ENCODE results near the gene STOML3.
A peak's percentile ranks its signal among the peaks of the same experiment; 100 is the strongest.
"Not testable (repeated sequence)": the region's sequence is repeated elsewhere in the genome, so short reads cannot be mapped to it uniquely, and the experiment has no call there.

The STOML3 gene, protein sequence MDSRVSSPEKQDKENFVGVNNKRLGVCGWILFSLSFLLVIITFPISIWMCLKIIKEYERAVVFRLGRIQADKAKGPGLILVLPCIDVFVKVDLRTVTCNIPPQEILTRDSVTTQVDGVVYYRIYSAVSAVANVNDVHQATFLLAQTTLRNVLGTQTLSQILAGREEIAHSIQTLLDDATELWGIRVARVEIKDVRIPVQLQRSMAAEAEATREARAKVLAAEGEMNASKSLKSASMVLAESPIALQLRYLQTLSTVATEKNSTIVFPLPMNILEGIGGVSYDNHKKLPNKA

DNA sequence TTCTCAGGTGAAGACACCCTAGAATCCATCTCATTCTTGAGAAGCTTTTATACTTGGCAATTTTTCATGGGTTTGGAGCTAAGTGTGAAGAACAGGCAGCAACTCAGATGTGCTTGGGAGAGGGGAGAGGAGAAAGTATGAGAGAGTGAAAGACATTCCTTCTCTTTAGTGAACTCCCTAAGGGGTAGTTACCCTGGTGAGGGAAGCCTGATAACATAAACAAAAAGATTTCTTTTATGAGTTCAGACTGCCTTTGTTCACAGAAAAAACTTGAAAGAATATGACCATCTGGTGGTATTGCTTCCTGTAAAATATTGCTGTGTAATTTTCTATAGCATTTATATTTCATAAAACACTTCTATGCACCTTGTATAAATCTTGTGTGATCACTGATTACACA is at the start of gene STOML3:
TSS of gene STOML3 (minus strand) at position 139 of the 400 bp plus-strand sequence. CDS start at position 29, 110 bp downstream.
- DNase-seq = no peak

DNA sequence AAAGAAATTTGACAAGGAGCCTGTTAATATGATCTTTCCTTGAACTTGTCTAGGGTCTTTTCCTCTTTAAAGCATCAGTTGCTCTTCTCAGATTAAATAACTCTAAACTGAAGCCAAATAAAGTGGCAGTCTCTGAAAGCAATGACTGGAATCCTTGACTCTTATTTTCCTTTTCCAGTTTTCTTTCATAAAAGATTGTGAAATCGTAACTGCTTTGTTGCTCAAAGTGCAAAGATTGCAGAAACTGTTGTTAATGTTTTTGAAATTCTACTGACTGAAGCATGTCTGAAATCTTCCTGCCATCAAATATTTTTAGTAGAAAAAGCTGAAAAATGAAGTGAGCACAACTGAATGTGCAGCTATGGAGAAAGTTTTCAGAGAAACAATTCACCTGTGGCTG is 49.6 kb upstream of the STOML3 start:
- DNase-seq = no peak

DNA sequence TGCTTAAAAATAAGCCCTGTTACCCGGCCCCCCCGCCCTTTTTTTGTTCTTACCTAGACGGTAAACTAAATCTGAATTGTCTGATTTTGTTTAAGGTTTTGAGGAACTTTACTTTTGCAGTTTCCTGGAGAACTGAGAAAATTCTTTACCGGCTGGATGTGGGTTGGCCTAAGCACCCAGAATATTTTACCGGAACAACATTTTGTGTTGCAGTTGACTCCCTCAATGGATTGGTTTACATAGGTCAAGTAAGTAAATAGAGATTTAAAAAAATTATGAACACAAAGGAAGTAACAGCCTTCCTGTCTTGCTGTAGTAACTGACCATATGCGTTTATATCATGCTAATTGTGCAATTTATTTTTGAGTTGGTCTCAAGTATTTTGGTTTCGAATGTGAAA is 48.4 kb upstream of the STOML3 start:
- DNase-seq = no peak

DNA sequence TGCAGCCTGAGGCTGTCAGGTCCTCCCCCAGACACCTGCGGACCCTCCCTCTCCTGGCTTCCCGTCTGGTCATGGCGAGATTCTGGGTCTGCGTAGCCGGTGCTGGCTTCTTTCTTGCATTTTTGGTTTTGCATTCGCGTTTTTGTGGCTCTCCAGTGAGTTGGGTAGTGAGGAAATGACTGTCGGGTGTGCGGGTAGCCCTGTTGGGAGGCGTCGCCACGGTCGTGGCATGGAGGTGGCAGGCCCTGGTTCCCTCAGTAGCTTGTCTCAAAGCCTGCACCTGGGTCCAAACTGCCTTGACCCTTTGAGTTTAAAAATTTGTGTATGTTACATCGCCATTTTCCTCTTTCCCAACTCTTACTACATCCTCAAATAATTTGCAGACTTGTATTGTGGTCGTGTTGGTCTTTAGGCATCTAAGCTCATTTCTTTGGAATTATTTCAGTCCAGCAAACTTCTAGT is 48.0 kb upstream of the STOML3 start:
- DNase-seq = peak; percentile 37

DNA sequence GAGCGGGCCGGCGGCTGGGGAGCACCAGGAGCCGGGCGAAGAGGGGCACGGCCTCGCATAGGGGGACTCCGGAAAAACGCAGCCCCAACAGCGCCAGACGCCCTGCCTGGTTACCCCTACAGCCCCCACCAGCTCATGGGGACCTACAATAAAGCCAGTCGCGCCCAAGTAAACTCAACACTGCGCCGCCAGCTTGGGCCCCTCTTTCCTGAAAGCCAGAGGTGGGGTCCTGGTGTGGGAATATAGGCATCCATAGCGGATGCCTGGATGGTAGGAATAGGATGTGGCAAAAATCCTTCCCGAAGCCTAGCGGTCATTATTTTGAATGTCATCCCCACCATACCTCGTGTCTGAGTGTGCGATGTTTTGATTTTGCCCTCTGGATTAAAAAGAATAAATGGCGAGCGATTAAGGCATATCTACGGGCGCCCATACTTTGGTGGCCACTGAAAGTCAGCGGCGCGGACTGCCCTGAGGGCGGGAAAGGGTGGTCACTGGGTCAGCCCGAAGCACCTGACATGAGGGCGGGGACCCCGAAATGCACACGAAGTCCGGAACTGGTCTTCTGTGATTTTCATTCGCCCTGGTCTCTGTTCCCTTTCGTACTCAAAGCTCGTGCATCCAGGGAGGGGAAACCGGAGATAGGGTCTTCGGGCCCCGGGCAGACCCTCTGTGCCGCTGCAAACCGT is 47.4 kb upstream of the STOML3 start, which contains the start of the genes NHLRC3 and PROSER1:
TSS of gene NHLRC3 (plus strand) at position 577 of the 689 bp plus-strand sequence. CDS start 184 bp downstream, outside the sequence.
TSS of gene PROSER1 (minus strand) at position 210 of the 689 bp plus-strand sequence. CDS start 847 bp downstream, outside the sequence.
- DNase-seq = peak; percentile 78

DNA sequence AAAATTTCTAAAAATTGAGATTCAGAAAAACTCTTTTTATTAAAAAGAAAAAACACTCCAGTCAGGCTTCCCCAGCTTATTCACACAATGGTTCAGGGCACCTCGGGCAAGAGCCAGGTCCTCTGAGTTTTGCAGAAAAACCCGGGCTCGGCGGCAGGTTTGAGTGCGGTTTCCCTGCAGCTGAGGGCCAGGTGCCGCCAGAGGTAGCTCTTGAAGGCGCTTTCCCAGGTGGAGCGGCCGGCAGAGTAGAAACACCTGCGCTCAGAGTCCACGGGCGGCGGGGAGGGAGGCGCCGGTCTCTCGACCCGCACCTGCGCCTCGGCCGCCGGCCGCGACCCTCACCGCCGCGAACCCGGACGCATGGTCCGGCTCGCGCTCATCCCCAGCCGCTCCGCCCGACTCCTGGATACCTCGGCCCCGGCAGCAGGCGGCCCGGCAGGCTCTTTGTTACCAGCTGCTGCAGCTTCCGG is 46.8 kb upstream of the STOML3 start:
- DNase-seq = no peak

DNA sequence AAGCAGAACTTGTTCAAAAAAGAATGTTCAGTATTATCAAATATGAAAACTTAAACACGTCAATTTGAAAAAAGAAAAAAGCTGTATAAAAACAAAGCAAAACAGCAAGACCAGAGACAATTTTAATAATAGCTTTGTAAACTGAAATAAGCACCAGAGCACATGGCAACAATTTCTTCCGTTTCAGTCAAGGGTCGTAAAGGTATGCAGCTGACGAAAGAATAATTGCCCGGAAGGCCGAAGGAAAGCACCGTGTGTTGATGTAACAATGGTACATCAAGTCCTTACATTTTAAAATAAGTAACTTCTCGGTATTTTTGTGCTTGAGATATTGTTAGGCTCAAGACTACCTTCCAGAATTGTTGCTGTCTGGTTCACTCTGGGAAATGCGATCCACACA is 45.6 kb upstream of the STOML3 start:
- DNase-seq = no peak

DNA sequence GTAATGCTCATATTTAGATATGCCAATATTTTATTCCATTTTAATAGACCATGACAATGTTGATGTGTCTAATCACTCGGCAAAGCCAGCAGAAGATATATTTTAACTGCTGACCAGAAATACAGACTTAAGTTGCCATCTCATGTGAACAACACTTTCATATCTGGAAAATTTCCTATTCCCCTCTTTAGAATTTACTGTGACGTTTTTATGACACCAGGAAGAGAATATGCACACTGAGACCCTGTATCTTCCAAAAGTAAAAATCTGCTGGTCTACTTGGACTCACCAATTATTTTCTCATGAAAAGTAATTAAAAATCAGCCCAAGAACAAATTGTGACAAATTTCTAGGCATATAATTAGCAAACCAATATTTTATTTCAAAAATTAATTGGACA is 45.2 kb upstream of the STOML3 start:
- no peak for DNase-seq

DNA sequence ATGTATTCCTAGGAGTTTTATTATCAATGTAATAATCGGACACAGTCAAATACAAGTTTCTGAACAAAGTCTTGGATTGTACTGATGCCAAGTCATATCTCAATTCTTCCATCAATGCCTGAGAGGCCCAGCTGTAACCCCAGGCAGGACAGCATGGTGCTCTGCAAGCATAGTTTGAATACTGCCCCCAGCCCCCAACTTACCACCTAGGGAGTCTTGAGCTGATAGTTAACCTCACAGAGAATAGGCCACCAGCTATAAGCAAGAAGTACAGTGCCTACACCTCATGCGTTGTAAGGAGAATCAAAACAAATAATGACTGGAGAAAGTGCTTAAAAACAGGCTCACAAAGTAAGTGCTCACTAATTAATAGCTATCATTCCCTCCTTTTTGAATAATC is 44.6 kb upstream of the STOML3 start:
- no peak for DNase-seq

DNA sequence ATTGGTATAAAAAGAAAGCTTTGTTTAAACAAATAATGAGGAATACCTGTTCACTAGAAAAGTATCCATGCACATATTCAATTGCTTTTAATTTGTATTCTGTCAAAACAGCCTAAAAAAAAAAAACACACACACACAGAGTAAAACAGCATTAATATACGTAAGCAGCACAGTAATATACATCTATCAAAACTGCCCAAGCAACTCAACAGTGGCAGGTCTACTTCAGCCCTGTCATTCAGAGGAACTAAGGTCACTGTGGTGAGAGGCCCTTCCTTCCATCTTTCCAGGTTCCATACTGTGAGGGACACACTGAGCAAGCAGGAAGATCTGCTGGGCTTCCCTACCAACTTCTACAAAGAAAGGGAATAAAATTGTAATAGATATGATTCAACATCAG is 43.5 kb upstream of the STOML3 start:
- DNase-seq = no peak

DNA sequence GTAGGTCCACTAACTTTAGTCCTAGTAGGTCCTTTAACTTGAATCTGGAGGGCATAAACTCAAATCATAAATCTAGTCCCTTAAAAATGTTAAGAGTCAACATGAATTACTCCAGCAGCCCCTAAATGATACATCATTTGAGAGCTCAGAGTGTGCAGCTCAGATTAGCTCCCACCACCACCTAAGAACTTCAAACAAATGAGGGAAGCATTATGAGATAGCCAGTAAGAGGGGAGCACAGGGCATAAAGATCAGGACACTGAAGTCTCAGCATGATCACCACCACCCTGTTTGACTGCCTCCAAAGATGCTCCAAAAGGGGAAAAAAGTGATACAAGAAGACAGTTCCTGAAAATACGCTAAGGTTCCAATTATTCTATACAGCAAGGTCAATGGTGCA is 41.5 kb upstream of the STOML3 start:
- DNase-seq = no peak

DNA sequence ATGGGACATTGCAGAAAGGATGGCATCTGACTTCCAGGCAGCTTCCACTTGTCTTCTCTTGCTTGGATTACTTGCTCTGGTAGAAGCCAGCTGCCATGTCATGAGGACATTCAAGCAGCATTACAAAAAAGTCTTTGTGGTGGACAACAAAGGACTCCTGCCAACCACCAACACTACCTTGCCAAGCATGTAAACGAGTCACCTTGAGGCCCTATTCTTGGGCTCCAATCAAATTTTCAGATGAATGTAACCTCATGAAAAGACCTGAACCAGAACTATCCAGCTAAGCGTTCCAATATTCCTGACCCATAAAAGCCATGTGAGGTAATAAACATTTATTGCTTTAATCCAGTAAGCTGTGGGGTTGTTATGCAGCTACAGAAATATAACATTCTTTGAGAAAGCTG is 34.8 kb upstream of the STOML3 start:
- no peak for DNase-seq

DNA sequence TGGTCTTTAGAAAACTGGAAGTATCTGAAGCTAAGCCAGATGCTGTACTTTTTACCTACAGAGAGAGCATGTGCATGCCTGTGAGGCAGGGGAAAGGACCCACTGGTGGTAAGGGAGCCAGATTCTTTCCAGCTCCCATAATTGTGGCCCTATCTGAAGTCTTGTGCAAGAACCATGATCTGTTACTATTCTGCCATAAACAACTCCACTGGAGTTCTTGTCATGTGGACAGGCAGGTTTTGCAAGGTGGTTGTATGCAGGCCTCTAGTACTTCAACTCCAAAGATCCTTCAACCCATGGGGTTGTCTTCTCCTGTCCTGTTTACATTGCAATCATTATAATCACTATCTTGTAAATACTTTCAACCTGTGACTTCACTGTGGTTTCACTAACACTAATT is 33.1 kb upstream of the STOML3 start:
- DNase-seq = no peak

DNA sequence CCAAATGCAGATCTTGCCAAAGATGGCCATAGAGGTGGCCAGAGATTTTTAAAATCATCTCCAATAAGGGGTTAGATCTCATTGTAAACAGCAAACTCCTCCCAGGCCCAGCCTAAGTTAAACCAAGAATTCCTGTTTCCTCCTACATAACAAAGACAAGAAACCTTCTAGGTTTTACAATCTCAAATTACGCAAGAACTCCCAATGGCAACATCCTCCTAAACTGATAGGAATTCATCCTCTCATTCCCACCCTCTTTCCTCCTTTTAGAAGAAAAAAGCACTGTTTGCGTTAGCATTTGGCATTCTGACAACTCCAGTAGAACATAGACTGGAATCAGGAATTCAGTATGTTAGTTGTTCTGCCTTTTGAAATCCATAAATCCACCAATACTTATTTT is 32.7 kb upstream of the STOML3 start:
- no peak for DNase-seq

DNA sequence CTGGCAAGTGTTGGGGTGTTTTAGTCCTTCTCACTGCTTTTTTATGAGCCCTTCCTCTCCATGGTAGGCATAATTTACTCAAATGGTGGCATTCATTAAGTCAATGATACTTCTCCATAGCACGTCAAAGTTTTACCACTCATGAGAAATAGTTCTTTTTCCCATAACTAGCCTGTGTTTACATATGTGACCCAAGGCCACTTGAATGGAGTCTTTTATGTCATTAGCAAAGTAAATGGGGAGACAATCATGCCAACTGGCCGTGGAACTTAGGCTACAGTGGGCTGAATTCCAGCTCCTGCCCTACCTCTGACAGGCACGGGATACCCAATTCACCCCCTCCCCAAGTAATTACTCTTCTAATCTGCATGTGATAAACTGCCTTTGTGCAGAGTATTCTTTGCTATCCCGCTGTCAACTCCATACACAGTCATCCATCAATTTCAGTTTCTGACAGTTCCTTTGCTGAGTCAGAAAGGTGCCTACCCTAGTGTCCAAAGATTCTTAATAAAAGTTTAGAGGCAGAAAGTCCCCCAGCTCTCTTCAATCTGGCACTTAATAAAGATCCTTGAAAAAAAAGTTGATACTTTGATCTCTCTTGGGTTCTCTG is 30.3 kb upstream of the STOML3 start:
- no peak for DNase-seq

DNA sequence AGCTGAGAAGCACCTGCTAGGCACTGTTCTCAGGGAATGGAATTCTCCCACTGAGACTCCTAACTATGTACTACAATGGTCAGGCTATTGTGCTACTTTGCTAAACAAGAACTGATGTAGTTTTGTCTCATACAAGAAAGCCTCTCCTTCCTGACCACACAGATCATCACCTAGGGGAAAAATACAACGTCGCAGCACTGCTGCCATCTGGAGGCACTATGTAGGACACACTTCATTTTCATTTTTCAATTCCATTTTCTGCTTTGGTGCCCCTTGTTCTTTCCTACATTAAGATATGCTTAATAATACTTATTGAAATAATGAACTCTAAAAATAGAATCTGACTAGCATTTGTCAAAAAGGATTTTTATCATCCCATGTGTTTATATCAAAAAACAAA is 26.2 kb upstream of the STOML3 start:
- no peak for DNase-seq

DNA sequence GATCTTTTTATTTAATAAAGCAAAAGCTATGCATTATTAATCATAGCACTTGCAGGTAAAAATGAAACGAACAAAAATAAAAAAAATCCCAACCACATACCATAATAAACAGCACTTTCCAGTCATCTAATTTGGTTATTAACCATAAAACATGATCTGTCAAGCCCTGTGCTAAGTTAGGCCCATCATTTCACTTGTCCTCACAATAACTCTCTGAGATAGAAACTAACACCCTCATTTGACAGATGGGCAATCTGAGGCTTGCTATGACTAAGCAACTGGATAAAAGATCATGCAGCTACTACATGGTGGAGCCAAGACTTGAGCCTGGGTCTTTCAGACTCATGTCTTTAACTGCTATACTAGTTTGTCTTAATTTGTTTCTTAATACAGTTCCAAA is 25.5 kb upstream of the STOML3 start:
- no peak for DNase-seq

DNA sequence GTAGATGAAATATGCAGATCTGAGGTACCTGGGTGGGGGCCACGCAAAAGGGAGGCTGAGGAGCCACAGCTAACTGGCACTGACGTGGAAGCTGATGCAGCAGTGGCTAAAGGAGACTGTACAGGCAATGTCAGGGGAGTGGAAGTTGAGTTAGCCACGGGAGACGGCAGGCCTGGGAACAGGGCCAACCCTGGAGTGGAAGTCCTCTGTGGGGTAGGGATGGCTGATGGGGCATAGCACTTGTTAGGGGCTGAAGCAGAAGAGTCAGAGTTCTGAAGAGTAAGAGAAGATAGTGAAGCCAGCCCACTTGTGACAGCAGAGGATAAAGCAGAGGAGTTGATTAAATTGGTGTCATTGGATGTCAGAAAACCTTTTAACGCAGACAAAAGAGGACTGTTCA is 22.8 kb upstream of the STOML3 start:
- DNase-seq = no peak

DNA sequence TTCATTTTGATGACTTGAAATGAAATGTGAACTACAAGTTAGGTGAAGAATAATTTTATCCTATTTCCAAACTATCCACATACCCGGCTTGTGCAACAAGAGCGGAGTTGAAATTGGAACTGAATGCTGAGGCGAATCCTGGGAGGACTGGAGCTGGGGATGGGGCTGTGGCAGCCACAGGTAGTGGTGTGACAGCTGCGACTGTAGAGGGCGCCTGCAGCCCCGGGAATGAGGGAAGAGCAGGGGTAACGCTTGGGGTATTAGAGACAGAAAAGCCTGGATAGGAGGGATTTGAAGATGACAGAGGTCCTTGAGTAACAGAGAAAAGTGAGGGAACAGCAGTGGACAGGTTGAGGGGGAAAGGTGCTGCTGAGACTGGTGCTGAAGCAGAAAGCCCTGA is 22.0 kb upstream of the STOML3 start:
- no peak for DNase-seq

DNA sequence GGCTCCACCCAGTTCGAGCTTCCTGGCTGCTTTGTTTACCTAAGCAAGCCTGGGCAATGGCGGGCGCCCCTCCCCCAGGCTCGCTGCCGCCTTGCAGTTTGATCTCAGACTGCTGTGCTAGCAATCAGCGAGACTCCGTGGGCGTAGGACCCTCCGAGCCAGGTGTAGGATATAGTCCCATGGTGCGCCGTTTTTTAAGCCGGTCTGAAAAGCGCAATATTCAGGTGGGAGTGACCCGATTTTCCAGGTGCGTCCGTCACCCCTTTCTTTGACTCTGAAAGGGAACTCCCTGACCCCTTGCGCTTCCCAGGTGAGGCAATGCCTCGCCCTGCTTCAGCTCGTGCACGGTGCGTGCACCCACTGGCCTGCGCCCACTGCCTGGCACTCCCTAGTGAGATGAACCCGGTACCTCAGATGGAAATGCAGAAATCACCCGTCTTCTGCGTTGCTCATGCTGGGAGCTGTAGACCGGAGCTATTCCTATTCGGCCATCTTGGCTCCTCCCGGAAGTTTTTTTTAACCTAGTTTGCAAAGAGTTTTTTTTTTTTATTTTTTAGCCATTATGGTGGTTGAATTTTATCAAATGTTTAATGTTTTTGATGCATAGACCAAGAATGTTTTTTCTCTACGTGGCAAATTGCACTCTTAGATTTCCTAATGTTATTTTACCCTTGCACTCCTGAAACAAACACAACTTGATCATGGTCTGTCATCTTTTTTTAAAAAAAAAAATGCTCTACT is 15.9 kb upstream of the STOML3 start:
- DNase-seq = not testable (repeated sequence)

DNA sequence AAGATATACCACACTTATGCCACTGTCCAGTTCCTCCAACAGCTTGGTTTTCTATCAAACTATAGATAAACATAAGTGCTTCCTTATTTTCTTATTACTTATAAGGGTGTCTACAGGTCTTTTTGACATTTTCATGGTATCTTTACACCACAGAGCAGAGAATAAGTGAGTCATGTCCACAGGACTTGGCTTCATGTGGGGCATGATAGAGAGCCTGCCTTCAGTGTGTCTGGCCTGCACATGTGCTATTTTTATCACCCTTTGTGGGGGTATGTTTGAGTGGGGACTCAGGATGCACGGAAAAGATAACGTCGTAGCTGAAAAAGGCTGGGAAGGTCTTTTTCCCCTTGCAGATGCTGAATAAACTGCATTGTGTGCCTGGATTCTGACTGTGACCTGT is 8.1 kb upstream of the STOML3 start:
- no peak for DNase-seq

DNA sequence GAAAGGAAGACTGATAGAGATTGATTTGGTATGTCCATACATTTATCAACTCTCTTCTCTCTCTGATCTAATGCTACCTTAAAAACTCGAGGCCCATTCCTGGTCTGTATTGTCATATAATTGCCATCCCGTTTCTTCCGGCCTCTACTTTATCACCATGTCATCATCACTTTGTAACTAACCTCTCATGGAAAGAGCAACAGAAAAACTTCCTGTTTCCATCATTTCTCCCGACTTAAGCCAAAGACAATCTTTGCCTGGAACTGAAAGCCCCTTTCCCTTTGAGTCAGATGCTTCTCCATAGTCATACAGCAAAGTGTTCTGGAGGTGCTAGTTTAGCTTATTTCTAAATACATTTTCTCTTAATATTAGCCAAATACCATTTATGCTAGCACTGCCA is 2.8 kb upstream of the STOML3 start:
- DNase-seq = no peak

DNA sequence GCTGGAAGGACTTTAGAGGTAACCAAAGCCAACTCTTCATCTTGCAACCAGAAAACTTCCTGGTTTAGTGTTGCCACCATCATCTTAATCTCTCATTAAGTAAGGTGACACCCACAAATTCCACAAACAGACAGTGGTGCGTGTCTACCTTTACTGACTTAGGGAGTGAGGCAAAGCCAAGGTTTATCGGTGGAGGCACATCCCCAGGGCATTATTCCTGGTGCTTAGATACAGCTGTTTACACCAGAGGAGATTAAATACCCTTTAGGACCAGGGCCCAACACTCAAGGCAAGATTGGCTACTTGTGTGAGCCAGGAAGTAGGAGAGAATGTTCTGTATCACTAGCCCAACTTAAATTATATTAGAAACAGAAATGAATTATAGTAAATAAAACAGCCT is 9.5 kb downstream of the STOML3 start:
- DNase-seq = no peak

All from stimulated activated CD4-positive, alpha-beta T cell treated with anti-CD3 and anti-CD28 coated beads, Interleukin-4, amount 100 ng/mL, for 1 hour (primary cell).